Mucosa of descending colon (tissue), 3 donors: ENCODE data around the gene PHF1. TPM values are rescaled to one million over a fixed set of nuclear protein-coding genes. Genes with fewer than 3 reads are reported as not detected.

Source experiments
- ATAC-seq: fragments of 200-7000 bp; cut with Tn5 transposase; one replicate; pipeline ENCODE4 v1.9.1; 2020; ENCODE audit warnings: mild to moderate bottlenecking, moderate library complexity
- DNase-seq, 3 donors: peaks; one replicate each; pipeline ENCODE4 v3.0.0-alpha.2; 2020
- H3K36me3 ChIP-seq: fragments of 200-600 bp; one replicate; pipeline ENCODE4 v1.8.0; 2021; ENCODE audit warnings: low read depth, mild to moderate bottlenecking
- H3K4me1 ChIP-seq: fragments of 200-600 bp; one replicate; pipeline ENCODE4 v1.8.0; 2021; ENCODE audit warnings: low read depth, mild to moderate bottlenecking
- H3K4me3 ChIP-seq: fragments of 200-600 bp; one replicate; pipeline ENCODE4 v1.8.0; 2021; ENCODE audit warnings: mild to moderate bottlenecking
- H3K9me3 ChIP-seq: fragments of 200-600 bp; one replicate; pipeline ENCODE4 v1.8.0; 2021; ENCODE audit warnings: mild to moderate bottlenecking
- intact Hi-C, 2 donors: fragments of 100-400 bp; cut with DNase I in 1 of 2; cut with micrococcal nuclease in 1 of 2; formaldehyde crosslinking; loops; one replicate each; pipeline versions ENCODE4 v1.11.0 to v1.11.1; 2022; cut with DNase I, micrococcal nuclease
- microRNA-seq: library from miRNA; unstranded; fragments of <30 nt; microRNA quantifications from one replicate; pipeline ENCODE4, GENCODE V29; 2019
- total RNA-seq, 3 donors: library from RNA; stranded (reverse); fragmentation: NEBNext Ultra II Directional in 2 of 3; extraction: Animal tissue kit (Norgen Biotek cat#: 25700) in 2 of 3; gene quantifications; one replicate each; pipeline versions ENCODE4 v1.2.1 to v1.2.4, GENCODE V29; 2021 to 2023
- TF ChIP-seq, protein P1 (sequence below): fragments of 200-600 bp; IDR thresholded peaks from one replicate; pipeline ENCODE4 v1.8.0; 2022; ENCODE audit warnings: antibody characterized with exemption, mild to moderate bottlenecking
- donor health status: DM: no; HTN: no; CAD: no; lungs with moderate emphysema.
- donor health status: DM: no; HTN: no; CAD: no.
- donor health status: DM: no; HTN: yes; CAD: no.

PHF1 gene
- total RNA-seq, 3 donors from 2014 or later, result 29.9 to 96.5 (median 38.1) TPM

DNA sequence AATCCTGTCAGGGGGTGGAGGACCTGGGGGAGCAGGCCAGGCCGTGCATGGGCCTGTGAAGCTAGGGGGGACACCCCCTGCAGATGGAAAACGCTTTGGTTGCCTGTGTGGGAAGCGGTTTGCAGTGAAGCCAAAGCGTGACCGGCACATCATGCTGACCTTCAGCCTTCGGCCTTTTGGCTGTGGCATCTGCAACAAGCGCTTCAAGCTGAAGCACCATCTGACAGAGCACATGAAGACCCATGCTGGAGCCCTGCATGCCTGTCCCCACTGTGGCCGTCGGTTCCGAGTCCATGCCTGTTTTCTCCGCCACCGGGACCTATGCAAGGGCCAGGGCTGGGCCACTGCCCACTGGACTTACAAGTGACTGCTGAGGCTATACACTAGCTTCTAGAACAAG, 45.3 kb downstream of the PHF1 start:
- DNase-seq (no peak), ATAC-seq (no peak)
- no peak overlapping the region for H3K4me3 ChIP-seq
- intact Hi-C loops, result no loop called here
- H3K4me1 ChIP-seq, result peaks cover 15% of the 10 kb centered on the region
- no peaks in the 10 kb centered on the region for H3K9me3 ChIP-seq
- no peaks in the 10 kb centered on the region for H3K36me3 ChIP-seq
- TF ChIP-seq, protein P1, sequence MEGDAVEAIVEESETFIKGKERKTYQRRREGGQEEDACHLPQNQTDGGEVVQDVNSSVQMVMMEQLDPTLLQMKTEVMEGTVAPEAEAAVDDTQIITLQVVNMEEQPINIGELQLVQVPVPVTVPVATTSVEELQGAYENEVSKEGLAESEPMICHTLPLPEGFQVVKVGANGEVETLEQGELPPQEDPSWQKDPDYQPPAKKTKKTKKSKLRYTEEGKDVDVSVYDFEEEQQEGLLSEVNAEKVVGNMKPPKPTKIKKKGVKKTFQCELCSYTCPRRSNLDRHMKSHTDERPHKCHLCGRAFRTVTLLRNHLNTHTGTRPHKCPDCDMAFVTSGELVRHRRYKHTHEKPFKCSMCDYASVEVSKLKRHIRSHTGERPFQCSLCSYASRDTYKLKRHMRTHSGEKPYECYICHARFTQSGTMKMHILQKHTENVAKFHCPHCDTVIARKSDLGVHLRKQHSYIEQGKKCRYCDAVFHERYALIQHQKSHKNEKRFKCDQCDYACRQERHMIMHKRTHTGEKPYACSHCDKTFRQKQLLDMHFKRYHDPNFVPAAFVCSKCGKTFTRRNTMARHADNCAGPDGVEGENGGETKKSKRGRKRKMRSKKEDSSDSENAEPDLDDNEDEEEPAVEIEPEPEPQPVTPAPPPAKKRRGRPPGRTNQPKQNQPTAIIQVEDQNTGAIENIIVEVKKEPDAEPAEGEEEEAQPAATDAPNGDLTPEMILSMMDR, result no peak

DNA sequence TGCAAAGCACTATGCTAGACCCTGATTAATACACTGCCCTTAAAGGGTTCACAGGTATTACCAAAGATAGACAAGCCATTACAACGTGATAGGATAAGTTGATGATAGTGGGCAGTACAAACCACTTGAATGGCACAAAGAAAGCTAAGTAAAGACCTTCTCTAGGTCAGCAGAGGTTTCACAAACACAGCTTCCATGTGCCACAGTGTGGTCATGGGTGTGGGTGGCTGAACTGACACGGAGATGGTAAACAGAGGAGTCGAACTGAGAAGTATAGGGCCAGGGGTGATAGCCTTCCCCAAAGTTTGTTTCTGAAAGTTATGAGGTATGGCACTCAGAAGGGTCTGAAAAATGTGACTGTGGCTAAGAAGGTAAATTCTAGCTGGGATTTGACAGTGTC, 47.9 kb downstream of the PHF1 start:
- intact Hi-C loops, result no loop called here
- Histone ChIP-seq H3K36me3 (no peaks in the 10 kb centered on the region), H3K4me1 (peaks cover 8% of the 10 kb centered on the region), H3K4me3 (no peak overlapping the region), H3K9me3 (no peaks in the 10 kb centered on the region)
- TF ChIP-seq, protein P1, result no peak
- ATAC-seq, result no peak
- no peak for DNase-seq

DNA sequence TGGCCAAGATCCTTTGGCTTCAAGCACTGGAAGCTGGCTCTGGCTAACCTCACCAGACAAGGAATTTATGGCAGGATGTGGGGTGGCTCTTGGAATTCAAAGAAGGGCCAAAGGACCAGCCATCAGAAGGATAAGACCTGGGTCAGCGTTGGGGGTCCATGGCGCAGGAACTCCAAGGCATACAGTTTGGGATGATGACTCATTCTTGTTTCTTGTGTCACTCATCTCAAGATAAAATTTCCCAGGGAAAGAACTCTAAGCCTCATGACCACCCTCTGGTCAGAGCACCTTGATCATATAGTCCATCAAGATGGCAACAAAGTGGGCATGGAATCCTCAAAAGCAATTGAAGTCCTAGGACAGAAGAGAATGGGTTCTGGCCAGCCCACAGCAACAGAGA, 48.4 kb downstream of the PHF1 start:
- DNase-seq, result no peak
- H3K36me3 ChIP-seq, result no peaks in the 10 kb centered on the region
- ATAC-seq, result no peak
- intact Hi-C loops, result no loop called here
- H3K9me3 ChIP-seq, result no peaks in the 10 kb centered on the region
- no peak overlapping the region for H3K4me3 ChIP-seq
- TF ChIP-seq, protein P1, result no peak
- peaks cover 7% of the 10 kb centered on the region for H3K4me1 ChIP-seq

Small RNAs within 50 kb of the gene (microRNA-seq; reads per million reads assigned to microRNA genes)
- gene MIR5004, result not detected

Other genes with a start within 250 kb of the PHF1 start
- 1 to 10 TPM in 1 of 3 donors, under 1 TPM in 2; 0.27 to 1.1 (median 0.52) TPM for gene COL11A2, start 218.5 kb upstream of the PHF1 start, total RNA-seq
- 10 to 100 TPM; 45.4 to 51.1 (median 51.1) TPM for gene RXRB, start 210.3 kb upstream of the PHF1 start, total RNA-seq
- gene SLC39A7, start 210.1 kb upstream of the PHF1 start, total RNA-seq, result 100 to 1,000 TPM in 2 of 3 donors, 10 to 100 TPM in 1; 96.9 to 159 (median 106) TPM
- 10 to 100 TPM; 12.3 to 23.2 (median 19.7) TPM for gene HSD17B8, start 206.4 kb upstream of the PHF1 start, total RNA-seq
- 10 to 100 TPM; 28.4 to 45.1 (median 30.3) TPM for gene RING1, start 202.5 kb upstream of the PHF1 start, total RNA-seq
- gene VPS52, start 139.1 kb upstream of the PHF1 start, total RNA-seq, result 10 to 100 TPM; 58.2 to 82.6 (median 72.7) TPM
- gene RPS18, start 138.9 kb upstream of the PHF1 start, total RNA-seq, result 1,000 to 10,000 TPM; 1,579 to 1,936 (median 1,680) TPM
- 10 to 100 TPM; 21.6 to 41.7 (median 24.2) TPM for gene B3GALT4, start 133.9 kb upstream of the PHF1 start, total RNA-seq
- 10 to 100 TPM; 25.5 to 37.9 (median 30.9) TPM for gene WDR46, start 121.8 kb upstream of the PHF1 start, total RNA-seq
- 10 to 100 TPM; 37.9 to 50.1 (median 40.2) TPM for gene PFDN6, start 121.4 kb upstream of the PHF1 start, total RNA-seq
- 10 to 100 TPM; 26.4 to 64.6 (median 38.9) TPM for gene RGL2, start 112.1 kb upstream of the PHF1 start, total RNA-seq
- gene TAPBP, start 96.9 kb upstream of the PHF1 start, total RNA-seq, result 100 to 1,000 TPM; 179 to 321 (median 258) TPM
- gene ZBTB22, start 93.3 kb upstream of the PHF1 start, total RNA-seq, result 10 to 100 TPM; 18.5 to 23.7 (median 20.1) TPM
- 10 to 100 TPM; 34.7 to 46.1 (median 39.7) TPM for gene DAXX, start 88.1 kb upstream of the PHF1 start, total RNA-seq
- 10 to 100 TPM in 1 of 3 donors, 1 to 10 TPM in 2; 3.5 to 21.1 (median 6.3) TPM for gene KIFC1, start 19.2 kb upstream of the PHF1 start, total RNA-seq
- 100 to 1,000 TPM; 146 to 163 (median 151) TPM for gene CUTA, start 7.1 kb downstream of the PHF1 start, total RNA-seq
- 10 to 100 TPM in 1 of 3 donors, 1 to 10 TPM in 2; 8.1 to 39.8 (median 8.8) TPM for gene SYNGAP1, start 9.1 kb downstream of the PHF1 start, total RNA-seq
- gene ZBTB9, start 43.6 kb downstream of the PHF1 start, total RNA-seq, result 1 to 10 TPM; 4.3 to 5.8 (median 4.5) TPM
- 10 to 100 TPM; 57.1 to 97.9 (median 90.5) TPM for gene BAK1, start 169.3 kb downstream of the PHF1 start, total RNA-seq
- 100 to 1,000 TPM in 2 of 3 donors, 10 to 100 TPM in 1; 60.2 to 111 (median 103) TPM for gene ITPR3, start 210.3 kb downstream of the PHF1 start, total RNA-seq